Left hindlimb (tissue), 1 donor: Measurements from ENCODE around the gene DDX52.
A peak's percentile ranks its signal among the peaks of the same experiment; 100 is the strongest.
"Not testable (repeated sequence)": the region's sequence is repeated elsewhere in the genome, so short reads cannot be mapped to it uniquely, and the experiment has no call there.

ENCODE experiments used
- DNase-seq: peaks from one replicate; pipeline ENCODE4 v3.0.0-alpha.2; 2018

Gene DDX52

GRCh38 chr17:37650419-37651003 is 7.3 kb upstream of the DDX52 start:
- no peak for DNase-seq

GRCh38 chr17:37648555-37648954 is 5.3 kb upstream of the DDX52 start:
- no peak for DNase-seq

GRCh38 chr17:37647856-37648255 is 4.6 kb upstream of the DDX52 start:
- DNase-seq = no peak

GRCh38 chr17:37643869-37644268 is 623 bp upstream of the DDX52 start:
- DNase-seq = no peak

- no peak for DNase-seq
Measured at GRCh38 chr17:37642681-37643080, 565 bp downstream of the DDX52 start.

- DNase-seq = no peak
Measured at GRCh38 chr17:37640015-37640414, 3.2 kb downstream of the DDX52 start.

GRCh38 chr17:37637956-37638355 is 5.3 kb downstream of the DDX52 start:
- no peak for DNase-seq

GRCh38 chr17:37616430-37616829 is 26.8 kb downstream of the DDX52 start:
- DNase-seq = not testable (repeated sequence)

- DNase-seq = no peak
Measured at GRCh38 chr17:37614823-37615222, 28.4 kb downstream of the DDX52 start.

- DNase-seq = no peak
Measured at GRCh38 chr17:37614391-37614790, 28.9 kb downstream of the DDX52 start.

GRCh38 chr17:37610971-37611370 is 32.3 kb downstream of the DDX52 start:
- DNase-seq = no peak

GRCh38 chr17:37610041-37610420 is 33.2 kb downstream of the DDX52 start:
- not testable (repeated sequence) for DNase-seq

GRCh38 chr17:37609170-37610040 is 33.8 kb downstream of the DDX52 start, which contains the start of gene SYNRG:
Gene SYNRG, minus strand, starts transcription at chr17:37609418. Its CDS starts 63 bp downstream, at chr17:37609355.
- DNase-seq = peak; percentile 98

GRCh38 chr17:37608351-37609169 is 34.7 kb downstream of the DDX52 start:
- no peak for DNase-seq

- no peak for DNase-seq
Measured at GRCh38 chr17:37607637-37608331, 35.5 kb downstream of the DDX52 start.

GRCh38 chr17:37605813-37606505 is 37.3 kb downstream of the DDX52 start:
- DNase-seq = no peak

GRCh38 chr17:37605081-37605480 is 38.2 kb downstream of the DDX52 start:
- no peak for DNase-seq

GRCh38 chr17:37604556-37604955 is 38.7 kb downstream of the DDX52 start:
- DNase-seq = no peak

- DNase-seq = no peak
Measured at GRCh38 chr17:37598145-37598544, 45.1 kb downstream of the DDX52 start.

GRCh38 chr17:37592291-37592690 is 51.0 kb downstream of the DDX52 start:
- no peak for DNase-seq

- no peak for DNase-seq
Measured at GRCh38 chr17:37585066-37585465, 58.2 kb downstream of the DDX52 start.

GRCh38 chr17:37576281-37576680 is 67.0 kb downstream of the DDX52 start:
- no peak for DNase-seq
